ENCODE data around the gene ARHGAP4. TPM values are rescaled to one million over a fixed set of nuclear protein-coding genes. Genes with fewer than 3 reads are reported as not detected.

ARHGAP4 gene
- 72.2 TPM for total RNA-seq (ENCODE audit: unreplicated experiment)
- long read RNA-seq, transcript ARHGAP4-201 (22 exons, 3,235 nt) = major isoform, 12 of 22 reads
- long read RNA-seq, partial matches to known transcripts = 8 of 22 reads
- long read RNA-seq, other reads (novel, unspliced or antisense) = 2 of 22 reads

DNA sequence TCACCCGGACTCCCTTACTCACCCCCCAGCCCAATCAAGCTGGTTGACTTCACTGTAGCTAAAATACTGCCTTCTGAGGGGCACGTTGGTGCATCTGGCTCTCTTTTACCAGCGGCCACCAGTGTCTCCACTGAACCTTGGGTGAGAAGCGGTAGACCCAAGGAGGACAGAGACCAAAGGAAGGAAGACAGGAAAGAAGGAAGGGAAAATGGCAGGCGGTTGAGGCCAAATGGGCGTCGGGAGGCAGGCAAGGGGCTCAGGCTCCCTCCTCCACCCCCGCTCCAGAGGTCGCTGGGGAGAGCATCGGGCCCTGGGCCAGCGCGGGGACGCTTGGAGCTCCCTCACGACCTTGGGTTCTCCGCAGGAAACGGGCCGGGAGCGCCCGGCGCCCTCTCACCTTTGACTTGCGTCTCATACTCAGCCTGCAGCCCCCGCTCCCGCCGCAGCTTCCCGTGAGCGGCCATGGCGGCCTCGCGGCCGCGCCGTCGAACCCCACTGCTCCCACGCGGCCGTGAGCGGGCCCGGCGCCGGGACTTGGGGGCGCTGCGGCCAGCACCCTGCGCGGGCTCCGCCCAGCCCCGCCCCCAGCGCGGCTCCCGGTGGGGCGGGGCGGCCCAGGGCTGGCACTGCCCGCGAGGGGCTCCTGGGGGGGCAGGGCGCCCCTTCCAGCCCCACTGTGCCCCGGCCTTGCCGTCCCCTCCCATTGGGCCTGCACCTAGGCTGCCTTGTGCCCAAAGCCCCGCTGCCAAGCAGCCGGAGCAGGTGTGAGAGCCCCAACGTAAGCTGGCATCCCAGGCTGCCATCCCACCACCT, at the start of gene ARHGAP4:
ARHGAP4 (minus strand) TSS at position 526 of the 813 bp plus-strand sequence; CDS start at position 464, 62 bp downstream.
- Mint-ChIP-seq H3K4me3 (ENCODE audit: unreplicated experiment) (peak within 1 kb of the TSS; percentile 89), H3K9me3 (ENCODE audit: unreplicated experiment) (no peaks in the 10 kb centered on the region), H3K27me3 (ENCODE audit: unreplicated experiment) (peaks cover 2% of the 10 kb centered on the region), H3K36me3 (ENCODE audit: low read depth, unreplicated experiment) (peaks cover 10% of the 10 kb centered on the region), H3K4me1 (ENCODE audit: unreplicated experiment) (peaks cover 16% of the 10 kb centered on the region), H3K27ac (ENCODE audit: unreplicated experiment) (peak within 1 kb of the TSS; percentile 52)
- DNase-seq (ENCODE audit: low spot score) = no peak
- TF ChIP-seq, protein P1, sequence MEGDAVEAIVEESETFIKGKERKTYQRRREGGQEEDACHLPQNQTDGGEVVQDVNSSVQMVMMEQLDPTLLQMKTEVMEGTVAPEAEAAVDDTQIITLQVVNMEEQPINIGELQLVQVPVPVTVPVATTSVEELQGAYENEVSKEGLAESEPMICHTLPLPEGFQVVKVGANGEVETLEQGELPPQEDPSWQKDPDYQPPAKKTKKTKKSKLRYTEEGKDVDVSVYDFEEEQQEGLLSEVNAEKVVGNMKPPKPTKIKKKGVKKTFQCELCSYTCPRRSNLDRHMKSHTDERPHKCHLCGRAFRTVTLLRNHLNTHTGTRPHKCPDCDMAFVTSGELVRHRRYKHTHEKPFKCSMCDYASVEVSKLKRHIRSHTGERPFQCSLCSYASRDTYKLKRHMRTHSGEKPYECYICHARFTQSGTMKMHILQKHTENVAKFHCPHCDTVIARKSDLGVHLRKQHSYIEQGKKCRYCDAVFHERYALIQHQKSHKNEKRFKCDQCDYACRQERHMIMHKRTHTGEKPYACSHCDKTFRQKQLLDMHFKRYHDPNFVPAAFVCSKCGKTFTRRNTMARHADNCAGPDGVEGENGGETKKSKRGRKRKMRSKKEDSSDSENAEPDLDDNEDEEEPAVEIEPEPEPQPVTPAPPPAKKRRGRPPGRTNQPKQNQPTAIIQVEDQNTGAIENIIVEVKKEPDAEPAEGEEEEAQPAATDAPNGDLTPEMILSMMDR (IDR thresholded peaks at IDR 0.05; ENCODE audit: unreplicated experiment) = no peak

- peaks cover 3% of the 10 kb centered on the region for H3K27me3 Mint-ChIP-seq (ENCODE audit: unreplicated experiment)
- H3K27ac Mint-ChIP-seq (ENCODE audit: unreplicated experiment) = no peak overlapping the region
- H3K4me3 Mint-ChIP-seq (ENCODE audit: unreplicated experiment) = no peak overlapping the region
- no peak for DNase-seq (ENCODE audit: low spot score)
- TF ChIP-seq, protein P1 (IDR thresholded peaks at IDR 0.05; ENCODE audit: unreplicated experiment) = no peak
- no peaks in the 10 kb centered on the region for H3K36me3 Mint-ChIP-seq (ENCODE audit: low read depth, unreplicated experiment)
- H3K9me3 Mint-ChIP-seq (ENCODE audit: unreplicated experiment) = no peaks in the 10 kb centered on the region
- peaks cover 11% of the 10 kb centered on the region for H3K4me1 Mint-ChIP-seq (ENCODE audit: unreplicated experiment)
Observed at GRCh38 chrX:153974726-153975286, 48.7 kb upstream of the ARHGAP4 start.

- H3K4me3 Mint-ChIP-seq (ENCODE audit: unreplicated experiment) = peak overlapping the region; percentile 34
Observed at GRCh38 chrX:153974003-153974725, 48.1 kb upstream of the ARHGAP4 start.

DNA sequence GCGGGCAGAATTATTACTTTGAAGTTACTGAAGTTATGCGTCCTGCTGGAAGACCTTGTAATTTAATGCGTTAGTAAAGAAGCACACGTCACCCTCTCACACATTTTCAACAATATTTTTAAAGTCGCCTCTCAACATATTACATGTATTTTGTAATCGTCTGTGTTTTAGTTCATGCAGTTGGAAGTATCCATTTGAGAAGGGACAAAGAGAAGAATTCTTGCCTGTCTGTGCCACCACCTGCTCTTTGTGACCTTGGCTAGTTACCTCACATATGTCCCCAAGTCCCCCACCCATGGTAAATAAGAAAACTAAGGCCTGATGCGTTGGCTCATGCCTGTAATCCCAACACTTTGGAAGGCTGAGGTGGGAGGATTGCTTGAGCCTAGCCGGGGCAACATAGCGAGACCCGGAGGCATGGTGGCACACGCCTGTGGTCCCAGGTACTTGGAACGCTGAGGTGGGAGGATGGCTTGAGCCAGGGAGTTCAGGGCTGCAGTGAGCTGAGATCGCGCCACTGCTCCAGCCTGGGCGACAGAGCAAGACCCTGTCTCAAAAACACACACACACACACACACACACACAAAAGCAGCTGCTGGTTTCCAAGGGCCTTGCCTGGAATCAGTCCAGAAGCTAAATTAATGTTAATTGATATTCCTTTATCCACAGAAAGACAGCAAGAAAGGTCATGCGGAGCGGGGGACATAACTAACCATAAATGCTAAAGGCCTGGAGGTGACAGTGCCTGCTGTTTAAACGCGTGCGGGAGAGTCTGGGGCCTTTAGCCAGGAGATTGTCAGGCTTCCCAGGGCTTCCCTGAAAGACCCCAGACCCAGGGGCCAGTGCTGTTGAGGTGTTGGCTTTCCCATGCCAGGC, 47.3 kb upstream of the ARHGAP4 start:
- DNase-seq (ENCODE audit: low spot score) = no peak
- peak overlapping the region; percentile 92 for H3K4me3 Mint-ChIP-seq (ENCODE audit: unreplicated experiment)
- H3K36me3 Mint-ChIP-seq (ENCODE audit: low read depth, unreplicated experiment) = no peaks in the 10 kb centered on the region
- H3K9me3 Mint-ChIP-seq (ENCODE audit: unreplicated experiment) = no peaks in the 10 kb centered on the region
- peaks cover 12% of the 10 kb centered on the region for H3K4me1 Mint-ChIP-seq (ENCODE audit: unreplicated experiment)
- TF ChIP-seq, protein P1 (IDR thresholded peaks at IDR 0.05; ENCODE audit: unreplicated experiment) = no peak
- peaks cover 6% of the 10 kb centered on the region for H3K27me3 Mint-ChIP-seq (ENCODE audit: unreplicated experiment)
- peak overlapping the region; percentile 93 for H3K27ac Mint-ChIP-seq (ENCODE audit: unreplicated experiment)

More at GRCh38 chrX:153974003-153974725, 48.1 kb upstream of the ARHGAP4 start:
- Mint-ChIP-seq H3K9me3 (ENCODE audit: unreplicated experiment) (no peaks in the 10 kb centered on the region), H3K27ac (ENCODE audit: unreplicated experiment) (no peak overlapping the region), H3K36me3 (ENCODE audit: low read depth, unreplicated experiment) (no peaks in the 10 kb centered on the region), H3K4me1 (ENCODE audit: unreplicated experiment) (peaks cover 11% of the 10 kb centered on the region), H3K27me3 (ENCODE audit: unreplicated experiment) (peaks cover 6% of the 10 kb centered on the region)
- DNase-seq (ENCODE audit: low spot score) = no peak
- TF ChIP-seq, protein P1 (IDR thresholded peaks at IDR 0.05; ENCODE audit: unreplicated experiment) = no peak
